DMS114 treated with DMSO at 0.1 percent for 48 hours (cell line): Measurements from ENCODE around the gene CDH11.

Source experiments
- DNase-seq: peaks from one replicate; lab custom pipeline; 2025; ENCODE audit not compliant: unreplicated experiment; lab: John Stamatoyannopoulos, UW

The CDH11 gene

GRCh38 chr16:65121870-65122723, at the start of gene CDH11:
Gene CDH11, minus strand, starts transcription at chr16:65122063. Its CDS starts 117,194 bp downstream, at chr16:65004869.
- DNase-seq: no peak

DNA sequence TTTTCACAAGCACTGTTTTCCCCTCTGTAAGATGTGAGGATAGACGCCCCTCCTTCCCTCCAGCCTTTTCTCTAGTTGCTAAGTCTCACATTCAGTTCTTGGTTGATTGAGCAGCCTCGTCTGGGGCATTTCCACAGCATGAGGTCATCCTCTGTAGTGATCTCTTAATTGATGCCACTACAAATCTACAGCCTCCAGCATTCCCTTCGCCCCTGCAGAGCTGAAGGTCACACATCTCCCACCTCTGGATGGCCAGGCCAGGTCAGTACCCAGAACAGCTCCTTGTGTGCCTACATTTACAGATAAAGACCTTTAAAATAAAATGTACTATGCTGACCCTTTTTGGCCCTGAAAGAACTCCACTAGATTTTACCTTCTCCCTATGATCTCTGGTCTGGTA, 32.5 kb upstream of the CDH11 start:
- DNase-seq: no peak

DNA sequence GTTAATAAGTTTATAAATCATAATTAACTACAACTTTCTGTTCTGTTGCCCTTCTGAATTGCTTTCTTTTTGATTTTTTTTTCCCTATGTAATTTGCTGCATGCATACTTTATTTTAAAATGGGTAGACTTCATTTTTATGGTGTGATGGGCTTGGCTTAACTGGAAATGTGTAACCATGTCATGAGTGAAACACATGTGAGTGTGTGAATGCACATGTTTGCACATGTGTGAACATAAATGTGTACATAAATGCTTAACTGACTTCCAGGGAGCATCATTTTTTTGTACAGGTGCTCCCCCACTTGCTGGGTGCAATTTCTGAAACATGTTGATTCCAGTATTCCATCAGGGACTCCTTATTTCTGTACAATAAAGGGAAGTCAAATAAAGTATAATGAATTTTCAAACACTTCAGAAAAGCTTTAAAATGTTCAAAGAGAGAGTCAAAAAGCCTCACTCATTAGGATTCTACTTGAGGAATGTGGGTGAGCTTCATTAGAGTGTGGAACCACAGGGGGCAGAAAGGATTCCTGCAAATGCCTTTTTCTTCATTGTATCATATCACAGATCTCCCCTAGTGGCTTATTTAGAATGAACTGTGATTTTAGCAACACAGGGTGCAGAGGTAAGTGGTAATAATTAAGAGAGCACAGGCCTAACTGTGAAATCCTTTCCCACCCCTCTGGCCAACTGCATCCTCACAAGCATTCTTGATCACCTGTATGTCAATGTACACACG, 31.7 kb upstream of the CDH11 start:
- DNase-seq: no peak

DNA sequence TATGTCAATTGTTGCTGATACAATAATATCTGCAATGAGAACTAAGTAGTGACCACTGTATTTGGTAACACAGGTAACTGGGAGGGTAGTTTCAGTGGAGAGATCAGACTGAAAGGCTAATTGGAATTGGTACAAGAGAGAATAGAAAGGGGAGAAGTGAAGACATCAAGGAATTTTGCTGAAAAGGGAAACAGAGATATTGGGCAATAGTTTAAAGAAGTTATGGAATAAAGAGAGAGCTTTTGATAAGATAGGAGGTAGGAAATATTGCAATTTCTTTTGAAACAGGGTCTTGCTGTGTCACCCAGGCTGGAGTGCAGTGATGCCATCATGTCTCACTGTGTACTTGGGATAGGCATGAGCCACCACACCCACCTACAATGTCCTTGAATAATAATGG, 26.9 kb upstream of the CDH11 start:
- no peak for DNase-seq

- no peak for DNase-seq
Observed at GRCh38 chr16:65142276-65142675, 20.4 kb upstream of the CDH11 start.

DNA sequence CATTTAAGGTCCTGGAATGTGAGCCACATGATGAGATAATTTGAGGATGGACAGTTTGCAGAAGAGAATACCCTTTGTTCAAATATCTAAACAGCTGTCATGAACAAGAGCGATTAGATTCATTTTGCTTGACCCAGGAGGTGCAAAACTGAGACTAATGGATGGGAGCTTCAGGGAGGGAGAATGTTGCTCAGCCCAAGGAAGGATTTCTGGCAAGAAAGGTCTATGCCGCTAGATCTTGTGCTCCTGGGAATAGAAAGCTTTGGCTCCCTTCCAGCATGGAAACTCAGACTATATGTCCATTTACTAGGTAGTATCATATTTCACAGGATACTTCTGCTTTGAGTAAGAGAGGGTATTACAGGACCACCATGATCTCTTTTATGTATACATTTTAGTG, 14.8 kb upstream of the CDH11 start:
- DNase-seq: no peak

DNA sequence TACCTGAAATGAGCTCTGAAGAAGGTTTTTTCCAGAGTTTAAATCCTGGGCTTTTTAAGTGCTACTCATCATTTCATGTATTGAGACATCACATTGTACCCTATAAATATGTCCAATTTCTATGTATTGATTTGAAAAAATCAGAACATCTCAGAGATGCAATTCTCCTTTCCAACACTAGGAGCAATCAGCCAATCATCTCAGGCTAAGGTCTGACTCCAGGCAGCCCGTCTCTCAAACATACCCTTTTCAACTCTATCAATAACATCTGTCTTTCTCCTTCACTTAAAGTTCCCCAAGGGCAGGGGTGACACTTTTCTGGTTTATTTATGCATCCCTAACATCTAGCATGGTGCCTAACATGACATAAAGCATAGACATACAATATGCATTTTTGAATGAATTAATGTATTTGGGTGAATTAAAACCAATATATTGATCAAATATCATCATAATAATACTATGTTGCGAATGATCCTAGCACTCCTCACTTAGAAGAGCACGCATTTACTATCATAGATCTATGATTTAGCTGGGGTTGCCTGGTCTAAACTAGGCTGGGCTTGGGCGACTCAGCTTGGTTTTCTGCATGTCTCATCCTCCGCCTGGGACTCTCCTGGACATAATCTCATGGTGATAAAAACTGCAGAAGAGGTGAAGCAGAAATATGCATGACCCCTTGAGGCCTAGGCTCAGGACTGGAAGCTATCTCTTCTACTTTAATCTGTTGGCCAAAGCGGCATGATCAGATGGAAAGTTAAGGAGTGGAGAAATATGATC, 5.2 kb upstream of the CDH11 start:
- no peak for DNase-seq

GRCh38 chr16:65125871-65126270, 4.0 kb upstream of the CDH11 start:
- no peak for DNase-seq

DNA sequence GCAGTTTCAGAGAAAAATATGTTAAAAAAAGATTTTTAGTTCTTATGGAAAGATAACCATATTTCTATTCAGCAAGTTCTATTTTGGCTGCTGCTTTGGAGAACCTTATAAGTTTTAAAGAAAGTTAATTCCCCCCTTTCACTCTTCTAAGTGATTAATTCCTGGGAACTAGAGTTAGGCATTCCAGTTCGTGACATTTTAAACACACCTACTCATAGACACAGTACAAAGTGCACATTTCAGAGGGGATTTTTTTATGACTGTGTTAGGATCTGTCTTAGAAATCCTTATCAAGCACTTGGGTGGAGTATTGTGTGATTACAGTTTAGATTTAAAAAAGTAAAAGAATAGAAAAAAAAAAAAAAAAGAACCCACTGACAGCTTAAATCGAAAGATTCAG, 3.5 kb upstream of the CDH11 start:
- no peak for DNase-seq

- no peak for DNase-seq
Observed at GRCh38 chr16:65124596-65124995, 2.7 kb upstream of the CDH11 start.

GRCh38 chr16:65124212-65124548, 2.3 kb upstream of the CDH11 start:
- DNase-seq: no peak

- no peak for DNase-seq
Observed at GRCh38 chr16:65123396-65124211, 1.7 kb upstream of the CDH11 start.

DNA sequence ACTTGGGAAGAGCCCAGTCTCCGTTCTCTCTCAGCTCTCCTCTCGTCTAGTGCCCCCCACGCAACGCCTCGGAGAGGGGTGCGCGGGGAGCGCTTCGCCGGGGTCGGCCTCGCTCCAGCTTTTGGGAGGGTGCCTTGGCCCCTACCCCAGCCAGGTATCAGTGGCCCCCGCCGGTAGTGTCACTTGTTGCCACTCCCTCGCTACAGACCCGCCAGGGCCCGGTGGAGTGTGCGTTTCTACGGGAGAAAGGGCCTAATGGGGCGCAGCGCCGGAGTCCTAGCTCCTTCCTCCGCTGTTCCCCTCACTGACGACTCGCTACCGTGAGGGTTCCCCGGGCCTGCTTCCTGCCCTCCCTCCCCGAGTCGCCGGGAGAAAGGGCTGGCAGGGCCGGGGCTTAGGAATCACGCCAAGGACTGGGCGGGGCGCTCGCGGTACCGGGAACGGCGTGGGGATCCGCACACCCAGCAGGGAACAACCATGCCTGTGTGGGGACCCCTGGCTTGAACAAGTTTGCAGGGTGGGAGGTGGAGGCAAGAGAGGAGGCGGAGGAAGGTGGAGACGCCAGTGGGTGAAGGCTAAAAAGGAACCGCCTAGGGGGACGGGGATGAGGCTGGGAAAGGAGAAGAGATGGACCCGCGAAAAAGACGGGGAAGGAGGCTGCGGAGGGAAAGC, 997 bp upstream of the CDH11 start:
- no peak for DNase-seq

GRCh38 chr16:65120831-65121721, 787 bp downstream of the CDH11 start:
- no peak for DNase-seq

DNA sequence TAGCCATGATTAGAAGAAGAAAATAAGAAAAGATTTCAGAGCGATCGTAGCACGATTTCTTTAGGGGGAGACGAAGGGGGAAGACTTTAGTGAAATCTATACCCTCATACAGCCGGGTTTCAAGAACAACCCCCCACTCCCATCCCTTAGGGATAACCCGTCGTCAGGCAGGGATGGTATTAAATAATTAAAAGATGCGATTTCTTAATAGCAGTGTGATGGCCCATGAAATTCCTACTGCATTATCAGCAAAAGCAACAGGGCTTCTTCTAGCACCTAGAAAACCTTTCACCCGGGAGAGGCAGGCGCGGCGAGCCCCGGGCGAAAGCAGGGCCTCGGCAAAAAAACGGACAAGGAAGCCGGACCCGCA, 1.4 kb downstream of the CDH11 start:
- no peak for DNase-seq

- no peak for DNase-seq
Observed at GRCh38 chr16:65119901-65120401, 1.9 kb downstream of the CDH11 start.

GRCh38 chr16:65119435-65119834, 2.4 kb downstream of the CDH11 start:
- no peak for DNase-seq

- DNase-seq: no peak
Observed at GRCh38 chr16:65118871-65119270, 3.0 kb downstream of the CDH11 start.

GRCh38 chr16:65117811-65118448, 3.9 kb downstream of the CDH11 start:
- DNase-seq: peak; percentile 74
